ENCODE measurements around the gene HTR1D. TPM values are rescaled to one million over a fixed set of nuclear protein-coding genes. Genes with fewer than 3 reads are reported as not detected.

Gene HTR1D
- total RNA-seq, 1 donor from 2014 or later, result 3.4 TPM

GRCh38 chr1:23187637-23188036 lies 29.7 kb downstream of the HTR1D start:
- no peak for DNase-seq (ENCODE audit: extremely low read depth, low read depth, low spot score)

- no peak for DNase-seq (ENCODE audit: extremely low read depth, low read depth, low spot score)
These were observed 31.9 kb downstream of the HTR1D start for GRCh38 chr1:23185381-23185780.

- no peak for DNase-seq (ENCODE audit: extremely low read depth, low read depth, low spot score)
These were observed 32.9 kb downstream of the HTR1D start for GRCh38 chr1:23184212-23184934.

GRCh38 chr1:23179862-23180261 lies 37.4 kb downstream of the HTR1D start:
- no peak for DNase-seq (ENCODE audit: extremely low read depth, low read depth, low spot score)

GRCh38 chr1:23178950-23179349 lies 38.4 kb downstream of the HTR1D start:
- DNase-seq (ENCODE audit: extremely low read depth, low read depth, low spot score), result no peak

- DNase-seq (ENCODE audit: extremely low read depth, low read depth, low spot score), result no peak
These were observed 38.9 kb downstream of the HTR1D start for GRCh38 chr1:23178414-23178813.

- DNase-seq (ENCODE audit: extremely low read depth, low read depth, low spot score), result no peak
These were observed 39.6 kb downstream of the HTR1D start for GRCh38 chr1:23177438-23178380.

- no peak for DNase-seq (ENCODE audit: extremely low read depth, low read depth, low spot score)
These were observed 40.3 kb downstream of the HTR1D start for GRCh38 chr1:23177031-23177430.

- no peak for DNase-seq (ENCODE audit: extremely low read depth, low read depth, low spot score)
These were observed 42.7 kb downstream of the HTR1D start for GRCh38 chr1:23174426-23175110.

- DNase-seq (ENCODE audit: extremely low read depth, low read depth, low spot score), result no peak
These were observed 46.0 kb downstream of the HTR1D start for GRCh38 chr1:23171181-23171755.

GRCh38 chr1:23169727-23170335 lies 47.5 kb downstream of the HTR1D start:
- no peak for DNase-seq (ENCODE audit: extremely low read depth, low read depth, low spot score)

- no peak for DNase-seq (ENCODE audit: extremely low read depth, low read depth, low spot score)
These were observed 48.1 kb downstream of the HTR1D start for GRCh38 chr1:23169195-23169575.

- no peak for DNase-seq (ENCODE audit: extremely low read depth, low read depth, low spot score)
These were observed 48.7 kb downstream of the HTR1D start, which contains the start of gene LUZP1 for GRCh38 chr1:23168445-23169194. Gene LUZP1 (minus strand): TSS chr1:23168856.

- DNase-seq (ENCODE audit: extremely low read depth, low read depth, low spot score), result no peak
These were observed 49.2 kb downstream of the HTR1D start for GRCh38 chr1:23168079-23168444.

GRCh38 chr1:23167353-23168078 lies 49.8 kb downstream of the HTR1D start:
- DNase-seq (ENCODE audit: extremely low read depth, low read depth, low spot score), result no peak

- DNase-seq (ENCODE audit: extremely low read depth, low read depth, low spot score), result no peak
These were observed 50.4 kb downstream of the HTR1D start for GRCh38 chr1:23166854-23167253.

GRCh38 chr1:23163395-23163794 lies 53.9 kb downstream of the HTR1D start:
- DNase-seq (ENCODE audit: extremely low read depth, low read depth, low spot score), result no peak

GRCh38 chr1:23159963-23160877 lies 57.1 kb downstream of the HTR1D start:
- DNase-seq (ENCODE audit: extremely low read depth, low read depth, low spot score), result no peak
